ENCODE data around the gene SLC8B1. TPM values are rescaled to one million over a fixed set of nuclear protein-coding genes. Genes with fewer than 3 reads are reported as not detected.

The SLC8B1 gene
- total RNA-seq, 1 experiment from 2014 or later = 29.0 TPM

- Histone ChIP-seq H3K9me2 (ENCODE audit: insufficient read depth) (no peaks in the 10 kb centered on the region), H3K4me2 (no peak overlapping the region), H2AFZ (no peak overlapping the region), H3K4me3 (no peak overlapping the region), H3F3A (ENCODE audit: insufficient read depth, low read depth) (peaks cover 8% of the 10 kb centered on the region), H3K4me1 (replicated peaks; ENCODE audit: insufficient read depth) (no peaks in the 10 kb centered on the region), H4K20me1 (ENCODE audit: insufficient read depth) (no peaks in the 10 kb centered on the region; the same call in none of the 2 replicates), H3K27ac (no peak overlapping the region), H3K79me2 (ENCODE audit: low read depth) (no peaks in the 10 kb centered on the region), H3K27me3 (ENCODE audit: insufficient read depth, low read depth) (no peaks in the 10 kb centered on the region), H3K9me3 (ENCODE audit: insufficient read depth, low read depth) (no peaks in the 10 kb centered on the region), H3K36me3 (ENCODE audit: low read depth) (peaks cover 13% of the 10 kb centered on the region)
- ChIA-PET POLR2A (ENCODE audit: unreplicated experiment) (no interaction called here), CTCF (no interaction called here)
- no peak for DNase-seq
- no TSS peak for BruUV-seq (replicated peaks)
- TF ChIP-seq CTCF (conservative IDR thresholded peaks at IDR 0.05) = no peak
- TF ChIP-seq EZH2 (IDR thresholded peaks at IDR 0.05; ENCODE audit: low read depth) = no peak
- intact Hi-C loops (cut with micrococcal nuclease; ENCODE audit: unreplicated experiment) = loop anchor here (5.0 kb wide), 2 partner anchors 108 to 117 kb away; partner anchors contain the start of gene SDSL
Observed at GRCh38 chr12:113314121-113314529, 20.8 kb downstream of the SLC8B1 start.

GRCh38 chr12:113310489-113310888 is 24.4 kb downstream of the SLC8B1 start:
- H3K27ac ChIP-seq = no peak overlapping the region
- BruUV-seq (replicated peaks) = no TSS peak
- H3K9me3 ChIP-seq (ENCODE audit: insufficient read depth, low read depth) = no peaks in the 10 kb centered on the region
- no peak overlapping the region for H2AFZ ChIP-seq
- H3K9me2 ChIP-seq (ENCODE audit: insufficient read depth) = no peaks in the 10 kb centered on the region
- H4K20me1 ChIP-seq (ENCODE audit: insufficient read depth) = no peaks in the 10 kb centered on the region
- H3K4me3 ChIP-seq = no peak overlapping the region
- H3K79me2 ChIP-seq (ENCODE audit: low read depth) = no peaks in the 10 kb centered on the region
- peaks cover 4% of the 10 kb centered on the region; the same call in 1 of the 2 replicates for H3K36me3 ChIP-seq (ENCODE audit: low read depth)
- DNase-seq = no peak
- no peak overlapping the region for H3K4me2 ChIP-seq
- H3K4me1 ChIP-seq (replicated peaks; ENCODE audit: insufficient read depth) = no peaks in the 10 kb centered on the region
- ChIA-PET CTCF (no interaction called here), POLR2A (ENCODE audit: unreplicated experiment) (interaction anchor here (0.6 kb wide), 1 partner anchor 118 kb away, joined by 5 read pairs; no protein-coding TSS in a partner anchor)
- TF ChIP-seq EZH2 (IDR thresholded peaks at IDR 0.05; ENCODE audit: low read depth) (no peak), CTCF (conservative IDR thresholded peaks at IDR 0.05) (peak; percentile 40; the same call in 1 of the 2 replicates)
- no peaks in the 10 kb centered on the region for H3K27me3 ChIP-seq (ENCODE audit: insufficient read depth, low read depth)
- H3F3A ChIP-seq (ENCODE audit: insufficient read depth, low read depth) = no peaks in the 10 kb centered on the region; the same call in 1 of the 2 replicates
- intact Hi-C loops (cut with micrococcal nuclease; ENCODE audit: unreplicated experiment) = loop anchor here (5.0 kb wide), 2 partner anchors 112 to 113 kb away; partner anchors contain the start of gene SDSL

- Histone ChIP-seq H3K4me2 (no peak overlapping the region), H3K4me1 (replicated peaks; ENCODE audit: insufficient read depth) (no peaks in the 10 kb centered on the region), H3K79me2 (ENCODE audit: low read depth) (no peaks in the 10 kb centered on the region), H3K4me3 (no peak overlapping the region), H3K9me3 (ENCODE audit: insufficient read depth, low read depth) (no peaks in the 10 kb centered on the region), H4K20me1 (ENCODE audit: insufficient read depth) (no peaks in the 10 kb centered on the region), H3F3A (ENCODE audit: insufficient read depth, low read depth) (no peaks in the 10 kb centered on the region; the same call in 1 of the 2 replicates), H3K27me3 (ENCODE audit: insufficient read depth, low read depth) (no peaks in the 10 kb centered on the region), H3K36me3 (ENCODE audit: low read depth) (peaks cover 4% of the 10 kb centered on the region; the same call in 1 of the 2 replicates), H3K27ac (no peak overlapping the region), H2AFZ (no peak overlapping the region), H3K9me2 (ENCODE audit: insufficient read depth) (no peaks in the 10 kb centered on the region)
- intact Hi-C loops (cut with micrococcal nuclease; ENCODE audit: unreplicated experiment) = no loop called here
- no TSS peak for BruUV-seq (replicated peaks)
- peak in 1 of 2 experiments; percentile 21 for DNase-seq
- no peak for TF ChIP-seq CTCF (conservative IDR thresholded peaks at IDR 0.05)
- no peak for TF ChIP-seq EZH2 (IDR thresholded peaks at IDR 0.05; ENCODE audit: low read depth)
- ChIA-PET CTCF (no interaction called here), POLR2A (ENCODE audit: unreplicated experiment) (no interaction called here)
Observed at GRCh38 chr12:113306382-113306781, 28.5 kb downstream of the SLC8B1 start.
